Suprapubic skin (tissue), 4 donors: ENCODE data around the gene PDE7B. TPM values are rescaled to one million over a fixed set of nuclear protein-coding genes. Genes with fewer than 3 reads are reported as not detected.

Experiments
- DNase-seq, 2 donors: peaks; one replicate each; pipeline ENCODE4 v3.0.0-alpha.2; 2019; ENCODE audit warnings: low spot score in 2 of 2
- H3K27ac ChIP-seq: fragments of 200-600 bp; sonication (generic); one replicate; pipeline ENCODE4 v1.5.1; 2019
- H3K27me3 ChIP-seq: fragments of 200-600 bp; sonication (generic); one replicate; pipeline ENCODE4 v1.5.1; 2019
- H3K36me3 ChIP-seq: fragments of 200-600 bp; sonication (generic); one replicate; pipeline ENCODE4 v1.5.1; 2019
- H3K4me1 ChIP-seq: fragments of 200-600 bp; sonication (generic); one replicate; pipeline ENCODE4 v1.5.1; 2019
- H3K4me3 ChIP-seq: fragments of 200-600 bp; sonication (generic); one replicate; pipeline ENCODE4 v1.5.1; 2019; ENCODE audit warnings: mild to moderate bottlenecking
- H3K9me3 ChIP-seq: fragments of 200-600 bp; sonication (generic); one replicate; pipeline ENCODE4 v1.5.1; 2019
- CTCF ChIP-seq, 2 donors: fragments of 200-600 bp in 1 of 2; fragments of 450-650 bp in 1 of 2; sonication (generic) in 1 of 2; IDR thresholded peaks; one replicate each; pipeline ENCODE4 v1.5.1; 2016 to 2019; ENCODE audit warnings: antibody characterized with exemption in 2 of 2, mild to moderate bottlenecking in 1 of 2, moderate library complexity in 1 of 2
- EP300 ChIP-seq: sonication (generic); formaldehyde crosslinking; IDR thresholded peaks from one replicate; pipeline ENCODE4 v1.6.1; 2017; ENCODE audit warnings: antibody characterized with exemption
- POLR2A ChIP-seq, 2 donors: fragments of 450-650 bp; IDR thresholded peaks; one replicate each; pipeline ENCODE4 v1.6.1; 2017; ENCODE audit warnings: antibody characterized with exemption in 2 of 2, mild to moderate bottlenecking in 2 of 2, moderate library complexity in 2 of 2
- POLR2AphosphoS5 ChIP-seq, 3 donors: sonication (generic); formaldehyde crosslinking; IDR thresholded peaks; one replicate each; pipeline ENCODE4 v1.6.1; 2017; ENCODE audit warnings: antibody characterized with exemption in 3 of 3
- WGBS: methylation state at CpG from one replicate; pipeline ENCODE4 v1.1.5; 2018; 5-methylcytosine and 5-hydroxymethylcytosine counted together
- total RNA-seq, 4 donors: library from RNA; depleted of rRNA; stranded (reverse); fragments of >200 nt; gene quantifications; one replicate each; pipeline ENCODE4 v1.1.0, GENCODE V29; 2016

PDE7B gene
- total RNA-seq, 4 donors from 2014 or later = 0.26 to 1.2 (median 0.62) TPM

- no peaks in the 10 kb centered on the region for H3K27me3 ChIP-seq
- DNase-seq = no peak
- H3K4me1 ChIP-seq = peaks cover 18% of the 10 kb centered on the region
- no peaks in the 10 kb centered on the region for H3K36me3 ChIP-seq
- WGBS = 94% methylated on average over 18 of the region's 18 CpGs
- no peaks in the 10 kb centered on the region for H3K9me3 ChIP-seq
- TF ChIP-seq CTCF (IDR thresholded peaks at IDR 0.05) (no peak), EP300 (no peak), POLR2AphosphoS5 (IDR thresholded peaks at IDR 0.05) (no peak), POLR2A (IDR thresholded peaks at IDR 0.05) (no peak)
- no peak overlapping the region for H3K4me3 ChIP-seq
- no peak overlapping the region for H3K27ac ChIP-seq
These were observed 54.3 kb downstream of the PDE7B start for GRCh38 chr6:135905604-135906300.

GRCh38 chr6:135906542-135906941 lies 55.0 kb downstream of the PDE7B start:
- Histone ChIP-seq H3K4me3 (no peak overlapping the region), H3K36me3 (no peaks in the 10 kb centered on the region), H3K9me3 (no peaks in the 10 kb centered on the region), H3K4me1 (peaks cover 15% of the 10 kb centered on the region), H3K27me3 (no peaks in the 10 kb centered on the region), H3K27ac (no peak overlapping the region)
- DNase-seq = no peak
- WGBS = 62% methylated on average over 3 of the region's 3 CpGs
- TF ChIP-seq EP300 (no peak), POLR2AphosphoS5 (IDR thresholded peaks at IDR 0.05) (no peak), CTCF (IDR thresholded peaks at IDR 0.05) (no peak), POLR2A (IDR thresholded peaks at IDR 0.05) (no peak)

GRCh38 chr6:135906972-135907465 lies 55.5 kb downstream of the PDE7B start:
- WGBS = 63% methylated on average over 2 of the region's 2 CpGs
- no peak overlapping the region for H3K4me3 ChIP-seq
- H3K9me3 ChIP-seq = no peaks in the 10 kb centered on the region
- no peaks in the 10 kb centered on the region for H3K36me3 ChIP-seq
- DNase-seq = no peak
- H3K27ac ChIP-seq = no peak overlapping the region
- no peaks in the 10 kb centered on the region for H3K27me3 ChIP-seq
- TF ChIP-seq EP300 (no peak), POLR2AphosphoS5 (IDR thresholded peaks at IDR 0.05) (no peak), CTCF (IDR thresholded peaks at IDR 0.05) (no peak), POLR2A (IDR thresholded peaks at IDR 0.05) (no peak)
- H3K4me1 ChIP-seq = peaks cover 11% of the 10 kb centered on the region

GRCh38 chr6:135909737-135910387 lies 58.4 kb downstream of the PDE7B start:
- no peaks in the 10 kb centered on the region for H3K9me3 ChIP-seq
- no peak for DNase-seq
- no peaks in the 10 kb centered on the region for H3K36me3 ChIP-seq
- H3K4me3 ChIP-seq = no peak overlapping the region
- no peaks in the 10 kb centered on the region for H3K4me1 ChIP-seq
- no peaks in the 10 kb centered on the region for H3K27me3 ChIP-seq
- 69% methylated on average over 9 of the region's 9 CpGs for WGBS
- no peak overlapping the region for H3K27ac ChIP-seq
- TF ChIP-seq CTCF (IDR thresholded peaks at IDR 0.05) (peak in 1 of 2 donors; percentile 39), EP300 (no peak)

- Histone ChIP-seq H3K27ac (no peak overlapping the region), H3K4me1 (no peaks in the 10 kb centered on the region), H3K27me3 (no peaks in the 10 kb centered on the region), H3K4me3 (no peak overlapping the region), H3K36me3 (no peaks in the 10 kb centered on the region), H3K9me3 (no peaks in the 10 kb centered on the region)
- DNase-seq = no peak
- no peak for TF ChIP-seq EP300
- no peak for TF ChIP-seq POLR2A (IDR thresholded peaks at IDR 0.05)
- TF ChIP-seq CTCF (IDR thresholded peaks at IDR 0.05) = no peak
- TF ChIP-seq POLR2AphosphoS5 (IDR thresholded peaks at IDR 0.05) = no peak
- 73% methylated on average over 2 of the region's 2 CpGs for WGBS
These were observed 59.5 kb downstream of the PDE7B start for GRCh38 chr6:135910790-135911618.
